Posterior vena cava (tissue), 2 donors: ENCODE data around the gene PPFIA1. TPM values are rescaled to one million over a fixed set of nuclear protein-coding genes. Genes with fewer than 3 reads are reported as not detected.
"Not testable (repeated sequence)": the region's sequence is repeated elsewhere in the genome, so short reads cannot be mapped to it uniquely, and the experiment has no call there.

ENCODE experiments used
- DNase-seq: peaks from one replicate; pipeline ENCODE4 v3.0.0-alpha.2; 2020; ENCODE audit warnings: low spot score
- intact Hi-C, 2 donors: fragments of 100-400 bp; cut with DNase I; formaldehyde crosslinking; loops; one replicate each; pipeline versions ENCODE4 v1.14.1 to v1.14.2; 2022 to 2023
- total RNA-seq, 2 donors: library from RNA; stranded (reverse); fragmentation: NEBNext Ultra II Directional; extraction: Animal tissue kit (Norgen Biotek cat#: 25700); gene quantifications; one replicate each; pipeline ENCODE4 v1.2.1, GENCODE V29; 2021
- donor health status: DM: yes; HTN: yes; CAD: no.
- donor health status: DM: yes; HTN: yes; CAD: no.

PPFIA1 gene
- total RNA-seq, 2 donors from 2014 or later = 53.7 to 55.3 TPM

DNA sequence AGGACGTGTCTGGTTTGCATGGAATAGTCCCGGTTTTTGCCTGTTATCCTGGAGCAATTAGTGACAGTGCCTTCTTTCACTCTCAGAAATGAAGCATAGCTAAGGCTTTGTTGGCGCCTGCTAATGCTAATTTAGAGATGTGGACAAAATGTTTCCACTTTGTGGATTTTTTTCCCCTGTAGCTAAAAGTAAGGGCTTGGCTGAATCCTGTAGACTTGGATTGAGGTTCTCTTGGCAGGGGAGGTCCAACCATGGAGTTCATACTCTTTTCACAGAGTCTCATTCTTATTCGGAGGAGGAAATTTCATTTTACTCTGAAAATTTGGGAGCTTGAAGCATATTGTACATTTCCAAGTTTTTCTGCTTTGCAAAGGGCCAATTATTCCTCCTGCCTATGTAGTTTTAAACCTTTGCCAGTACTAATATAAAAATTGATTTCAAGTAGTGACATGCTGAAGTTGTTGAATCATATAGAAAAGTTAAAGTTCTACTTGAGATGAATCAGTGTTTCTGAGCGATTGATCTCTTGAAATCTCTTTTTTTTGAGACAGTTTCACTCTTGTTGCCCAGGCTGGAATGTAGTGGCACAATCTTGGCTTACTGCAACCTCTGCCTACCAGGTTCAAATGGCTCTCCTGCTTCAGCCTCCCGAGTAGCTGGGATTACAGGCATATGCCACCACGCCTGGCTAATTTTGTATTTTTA, 20.0 kb downstream of the PPFIA1 start:
- DNase-seq = no peak
- intact Hi-C loops = no loop called here

DNA sequence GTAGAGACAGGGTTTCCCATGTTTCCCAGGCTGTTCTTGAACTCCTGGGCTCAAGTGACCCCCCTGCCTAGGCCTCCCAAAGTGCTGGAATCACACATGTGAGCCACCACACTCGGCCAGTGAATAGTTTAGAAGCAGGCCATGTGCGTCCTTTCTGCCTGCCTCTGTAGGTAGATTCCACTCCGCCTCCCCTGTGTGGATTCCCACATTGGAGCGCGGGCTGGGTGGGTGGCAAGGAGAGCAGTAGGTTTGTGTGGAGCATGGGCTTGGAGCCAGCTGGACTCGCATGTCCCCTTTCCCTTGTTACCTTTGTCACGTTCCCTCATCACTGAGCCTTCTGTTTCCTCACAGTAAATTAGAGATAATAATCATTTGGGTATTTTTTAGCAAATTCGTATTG, 21.7 kb downstream of the PPFIA1 start:
- intact Hi-C loops = no loop called here
- no peak for DNase-seq

DNA sequence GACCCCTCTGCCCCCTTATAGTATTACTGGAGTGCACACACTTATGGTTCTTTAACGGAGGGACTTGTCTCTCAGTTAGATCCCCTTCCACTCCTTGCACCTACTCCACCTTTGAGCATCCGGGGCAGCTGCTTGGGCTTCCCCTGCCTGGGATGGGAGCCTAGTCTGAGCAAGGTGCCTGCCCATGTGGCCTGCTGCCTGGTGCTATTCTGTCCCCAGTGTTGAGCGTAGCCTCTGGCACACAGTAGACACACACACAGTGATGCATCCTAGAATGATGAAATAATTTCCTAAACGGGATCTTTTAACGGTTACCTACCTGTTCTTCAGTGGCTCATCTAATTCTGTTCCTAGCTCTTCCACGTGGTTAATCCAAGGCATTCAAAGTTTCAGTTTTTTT, 22.4 kb downstream of the PPFIA1 start:
- intact Hi-C loops = no loop called here
- DNase-seq = no peak

DNA sequence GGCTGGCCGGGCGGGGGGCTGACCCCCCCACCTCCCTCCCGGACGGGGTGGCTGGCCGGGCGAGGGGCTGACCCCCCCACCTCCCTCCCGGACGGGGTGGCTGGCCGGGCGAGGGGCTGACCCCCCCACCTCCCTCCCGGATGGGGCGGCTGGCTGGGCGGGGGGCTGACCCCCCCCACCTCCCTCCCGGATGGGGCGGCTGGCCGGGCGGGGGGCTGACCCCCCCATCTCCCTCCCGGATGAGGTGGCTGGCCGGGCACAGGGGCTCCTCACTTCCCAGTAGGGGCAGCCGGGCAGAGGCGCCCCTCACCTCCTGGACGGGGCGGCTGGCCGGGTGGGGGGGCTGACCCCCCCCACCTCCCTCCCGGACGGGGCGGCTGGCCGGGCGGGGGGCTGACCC, 24.7 kb downstream of the PPFIA1 start:
- intact Hi-C loops, DNase-seq: not testable (repeated sequence)

DNA sequence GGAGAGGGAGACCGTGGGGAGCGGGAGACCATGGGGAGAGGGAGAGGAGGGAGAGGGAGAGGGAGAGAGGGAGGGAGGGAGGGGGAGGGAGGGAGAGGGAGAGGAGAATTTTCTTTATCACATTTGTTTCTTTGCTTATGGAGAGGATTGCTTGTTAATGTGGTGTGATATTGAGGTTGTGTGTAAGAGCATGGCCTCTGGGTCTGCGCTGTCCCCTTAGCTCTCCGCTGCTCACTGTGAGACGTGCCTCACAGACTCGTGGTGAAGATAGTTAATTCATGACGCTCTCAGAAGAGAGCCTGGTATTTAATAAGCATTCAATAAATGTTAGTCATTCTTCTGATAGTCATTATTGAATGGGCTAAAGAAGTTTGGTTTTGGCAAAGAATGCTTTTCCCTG, 26.2 kb downstream of the PPFIA1 start:
- intact Hi-C loops = no loop called here
- no peak for DNase-seq

GRCh38 chr11:70297341-70297740, 26.9 kb downstream of the PPFIA1 start:
- DNase-seq = no peak
- intact Hi-C loops = no loop called here

DNA sequence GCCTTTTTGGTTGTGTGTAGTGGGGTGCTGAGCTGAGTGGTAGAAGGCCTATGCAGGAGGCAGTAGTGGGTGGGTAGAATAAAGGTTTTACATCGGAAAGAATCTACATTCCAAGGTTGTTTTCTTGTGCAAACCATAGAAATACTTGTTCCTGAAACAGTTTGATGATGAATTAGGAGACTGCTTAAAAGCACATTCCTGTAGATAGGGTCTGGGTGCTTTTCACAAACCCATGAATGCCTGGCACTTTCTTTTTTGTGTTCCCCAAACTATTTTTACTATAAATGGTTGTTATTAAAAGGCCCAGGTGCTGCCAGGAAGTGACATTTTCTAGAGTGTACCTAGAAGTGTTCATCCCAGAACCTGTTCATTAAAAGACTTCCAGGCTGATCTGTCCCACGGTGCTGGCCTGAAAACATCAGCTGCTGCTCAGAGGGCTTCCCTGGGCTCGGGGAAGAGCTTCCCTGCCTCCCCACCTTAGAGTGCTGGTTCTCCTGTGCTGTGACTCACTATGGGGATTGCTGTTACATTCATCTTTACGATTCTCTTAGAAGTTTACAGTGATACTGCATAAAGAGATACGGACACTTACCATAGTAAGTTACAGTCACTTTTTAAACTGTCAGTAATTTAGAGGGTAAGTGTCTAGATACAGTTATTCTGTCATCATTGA, 27.9 kb downstream of the PPFIA1 start:
- no peak for DNase-seq
- intact Hi-C loops = no loop called here

DNA sequence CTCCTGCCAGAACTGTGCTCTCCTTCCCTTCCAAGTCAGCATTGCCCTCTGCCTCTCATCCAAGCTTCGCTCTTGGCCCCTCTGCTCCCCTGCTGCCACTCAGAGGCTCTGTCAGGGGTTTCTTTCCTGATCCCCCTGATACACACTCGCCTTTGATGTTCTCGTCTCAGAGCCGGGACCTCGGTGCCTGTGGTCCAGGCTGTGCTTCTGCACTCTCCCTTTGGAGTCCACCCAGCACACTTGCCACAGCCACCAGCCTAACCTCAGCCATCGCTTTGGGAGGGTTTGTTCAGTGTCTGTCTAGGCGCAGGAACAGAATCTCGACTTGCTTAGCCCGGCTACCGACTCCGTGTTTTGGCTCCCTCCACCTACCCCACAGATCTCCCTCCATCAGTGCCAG, 29.1 kb downstream of the PPFIA1 start:
- intact Hi-C loops = no loop called here
- no peak for DNase-seq

DNA sequence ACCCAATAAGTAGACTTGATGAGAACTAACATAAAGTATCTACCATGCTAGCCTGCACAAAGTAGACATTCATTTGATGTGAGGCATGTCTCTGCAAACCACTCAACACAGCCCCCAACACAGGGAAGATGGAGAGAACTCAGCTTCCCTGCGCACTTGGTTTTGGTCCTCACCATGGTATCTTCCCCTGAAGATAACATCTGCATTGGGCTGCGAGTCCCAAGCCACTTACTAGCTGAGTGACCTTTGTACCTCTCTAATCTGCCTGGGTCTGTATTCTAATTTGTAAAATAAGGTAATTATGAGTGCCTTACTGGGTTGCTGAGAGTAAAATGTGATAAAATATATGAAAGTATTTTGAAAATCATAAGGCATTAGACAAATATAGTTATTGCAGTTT, 30.7 kb downstream of the PPFIA1 start:
- DNase-seq = no peak
- intact Hi-C loops = no loop called here

DNA sequence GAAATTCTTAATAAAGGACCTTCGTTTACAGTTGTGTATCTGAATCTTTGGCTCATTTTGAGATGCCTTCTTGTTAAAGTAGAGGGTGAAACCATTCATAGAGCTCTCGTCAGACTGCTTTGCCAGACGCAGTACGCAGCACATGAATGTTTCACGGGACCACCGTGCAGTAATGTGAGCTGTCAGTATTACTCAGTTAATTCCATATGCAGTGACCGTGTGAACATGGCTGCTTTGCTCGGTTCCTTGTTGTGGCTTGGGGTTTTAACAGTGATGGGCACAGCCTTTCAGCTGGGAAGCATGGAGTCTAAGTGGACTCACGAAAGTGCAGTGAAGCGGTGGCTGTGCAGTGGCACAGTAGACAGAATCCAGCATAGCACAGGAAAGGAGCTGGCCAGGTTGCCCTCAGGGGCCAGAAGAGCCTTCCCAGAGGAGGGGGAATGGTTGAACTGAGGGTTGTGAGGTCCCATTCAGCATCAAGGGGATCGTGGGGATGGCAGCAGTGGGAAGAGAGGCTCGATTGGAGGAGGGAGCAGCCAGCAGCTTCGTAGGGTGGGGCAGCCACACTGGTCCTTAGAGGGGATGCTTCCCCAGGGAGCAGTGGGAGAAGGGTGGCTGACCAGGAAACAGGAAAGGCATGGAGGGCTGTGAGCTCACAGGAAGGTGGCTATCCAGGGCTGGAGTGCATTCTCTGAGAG, 31.4 kb downstream of the PPFIA1 start:
- DNase-seq = no peak
- intact Hi-C loops = no loop called here

DNA sequence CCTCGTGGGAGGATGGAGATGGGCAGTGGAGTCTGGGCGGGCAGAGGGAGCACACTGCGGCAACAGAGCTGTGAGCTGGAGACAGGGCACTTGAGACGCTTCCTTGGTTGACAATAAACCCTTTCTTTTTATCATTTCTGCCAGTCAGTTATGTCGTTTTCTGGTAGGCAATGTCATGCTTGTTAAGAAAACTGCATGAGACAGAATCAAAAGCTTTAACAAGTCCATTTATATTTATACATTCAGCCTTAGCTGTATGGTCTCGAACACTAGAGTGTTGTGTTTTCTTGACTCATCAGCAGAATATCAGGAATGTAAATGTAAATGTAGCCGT, 31.9 kb downstream of the PPFIA1 start:
- no peak for DNase-seq
- intact Hi-C loops = no loop called here

DNA sequence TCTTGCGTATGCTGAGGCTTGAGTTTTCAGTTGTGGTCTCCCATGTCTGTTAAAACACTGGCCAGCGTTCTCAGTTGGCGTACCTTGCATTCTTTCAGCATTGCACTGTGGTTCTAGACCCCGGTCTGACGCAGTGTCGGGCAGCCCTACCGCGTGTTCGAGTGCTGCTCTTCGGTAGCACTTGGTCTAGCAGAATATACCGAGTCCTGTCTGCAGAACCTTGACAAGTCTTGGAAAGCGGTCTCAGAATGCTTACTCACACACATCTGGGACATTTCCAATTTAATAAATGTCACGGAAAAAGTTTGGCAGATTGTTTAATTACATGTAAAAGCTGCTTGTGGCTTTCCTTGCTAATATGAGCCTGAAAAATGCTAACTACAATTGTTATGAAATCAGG, 32.6 kb downstream of the PPFIA1 start:
- intact Hi-C loops = no loop called here

GRCh38 chr11:70304208-70304603, 33.7 kb downstream of the PPFIA1 start:
- intact Hi-C loops = no loop called here
- no peak for DNase-seq

More for the DNA sequence above, 32.6 kb downstream of the PPFIA1 start:
- DNase-seq = peak; percentile 88

GRCh38 chr11:70305501-70305900, 35.0 kb downstream of the PPFIA1 start:
- intact Hi-C loops = no loop called here
- no peak for DNase-seq

DNA sequence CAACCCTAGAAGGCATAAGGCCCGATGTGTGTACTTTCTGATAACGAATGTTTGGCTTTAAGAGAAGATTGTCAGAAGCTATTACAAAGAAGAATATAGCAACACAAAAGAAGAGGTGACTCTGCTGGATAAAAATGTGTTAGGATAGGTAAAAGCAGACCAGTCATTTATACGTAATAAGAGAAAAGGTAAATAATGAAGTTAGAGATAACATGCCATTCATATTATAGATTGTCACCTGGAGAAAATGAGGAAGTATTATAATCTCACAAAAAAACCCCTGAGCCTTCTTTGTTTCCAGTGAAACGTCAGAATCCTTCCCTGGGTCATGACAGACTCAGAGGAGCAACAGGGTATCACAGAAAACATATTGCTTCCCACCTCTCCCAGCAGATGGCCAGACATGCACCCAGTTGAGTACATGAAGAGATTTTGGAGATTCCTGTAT, 36.1 kb downstream of the PPFIA1 start:
- DNase-seq = no peak
- intact Hi-C loops = no loop called here

DNA sequence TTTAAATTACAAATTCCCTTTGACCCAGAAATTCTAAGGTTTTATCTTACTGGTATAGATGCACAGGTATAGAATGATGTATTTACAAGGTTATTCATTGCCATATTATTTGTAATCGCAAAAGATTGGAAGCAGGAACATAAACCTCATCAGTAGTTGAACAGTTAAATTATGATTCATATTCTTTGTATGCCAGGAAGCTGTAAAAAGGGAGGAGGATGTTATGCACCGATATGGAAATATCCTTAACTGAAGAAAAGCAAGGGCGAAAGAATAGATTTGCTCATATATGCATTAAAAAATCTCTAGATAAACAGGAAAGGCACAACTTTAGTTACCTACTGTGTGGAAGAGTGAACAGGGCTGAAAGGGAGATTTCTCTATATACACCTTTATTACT, 36.7 kb downstream of the PPFIA1 start:
- intact Hi-C loops = no loop called here
- DNase-seq = no peak

DNA sequence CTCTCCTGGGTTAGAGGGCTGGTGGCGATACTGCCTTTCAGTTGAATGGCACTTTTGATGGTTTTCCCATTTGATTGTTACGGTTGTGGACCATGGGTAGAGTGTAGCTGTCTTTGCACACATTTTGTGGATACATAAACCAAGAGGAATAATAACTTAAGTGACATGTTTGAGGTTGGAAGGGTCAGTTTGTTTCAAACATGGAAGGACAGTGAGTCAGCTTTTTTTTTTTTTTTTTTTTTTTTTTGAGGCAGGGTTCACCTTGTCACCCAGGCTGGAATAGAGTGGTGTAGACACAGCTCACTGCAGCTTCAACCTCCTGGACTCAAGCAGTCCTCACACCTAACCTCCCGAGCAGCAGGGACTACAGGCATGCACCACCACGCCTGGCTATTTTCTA, 41.1 kb downstream of the PPFIA1 start:
- intact Hi-C loops = no loop called here
- no peak for DNase-seq

DNA sequence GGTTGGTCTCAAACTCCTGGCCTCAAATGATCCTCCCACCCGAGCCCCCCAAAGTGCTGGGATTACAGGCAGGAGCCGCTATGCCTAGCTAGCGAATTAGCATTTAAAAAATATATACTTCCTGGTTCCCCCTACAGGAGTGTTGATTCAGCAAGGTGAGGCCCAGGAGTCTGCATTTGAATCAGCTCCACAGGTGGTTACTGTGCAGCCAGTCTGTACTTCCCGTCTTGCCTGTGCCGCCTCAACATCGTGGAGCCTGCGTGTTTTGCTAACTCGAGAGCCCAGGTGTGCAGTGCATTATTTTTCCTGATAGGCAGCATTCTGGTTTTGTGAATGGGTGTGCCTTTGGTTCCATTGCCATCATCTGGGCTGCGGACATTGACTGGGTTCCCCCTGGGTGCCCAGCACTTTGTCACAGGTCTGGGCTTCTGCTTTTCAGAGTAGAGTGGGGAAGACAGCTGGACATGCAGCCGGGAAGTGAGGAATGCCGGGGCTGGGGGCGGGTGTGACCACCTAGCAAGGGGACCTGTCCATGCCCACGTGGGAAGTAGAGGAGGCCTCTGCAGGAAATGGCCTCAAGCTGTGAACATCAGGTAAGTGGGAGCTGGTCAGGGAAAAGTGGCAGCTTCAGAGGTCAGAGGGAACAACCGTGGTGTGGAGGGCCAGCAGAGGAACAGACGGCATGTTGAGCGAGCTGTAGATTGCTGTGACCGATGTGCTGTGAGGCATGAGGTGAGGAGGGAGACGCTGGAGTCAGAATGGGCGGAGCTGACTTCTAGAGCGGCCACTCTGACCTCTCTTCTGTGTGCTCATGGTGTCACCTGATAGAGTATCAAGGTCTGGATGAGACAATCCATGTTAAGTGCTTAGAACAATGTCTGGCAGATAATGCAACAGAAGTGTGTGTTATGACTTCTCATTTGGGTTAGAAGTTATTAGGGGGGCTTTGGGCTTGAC, 42.2 kb downstream of the PPFIA1 start:
- DNase-seq = no peak
- intact Hi-C loops = no loop called here

DNA sequence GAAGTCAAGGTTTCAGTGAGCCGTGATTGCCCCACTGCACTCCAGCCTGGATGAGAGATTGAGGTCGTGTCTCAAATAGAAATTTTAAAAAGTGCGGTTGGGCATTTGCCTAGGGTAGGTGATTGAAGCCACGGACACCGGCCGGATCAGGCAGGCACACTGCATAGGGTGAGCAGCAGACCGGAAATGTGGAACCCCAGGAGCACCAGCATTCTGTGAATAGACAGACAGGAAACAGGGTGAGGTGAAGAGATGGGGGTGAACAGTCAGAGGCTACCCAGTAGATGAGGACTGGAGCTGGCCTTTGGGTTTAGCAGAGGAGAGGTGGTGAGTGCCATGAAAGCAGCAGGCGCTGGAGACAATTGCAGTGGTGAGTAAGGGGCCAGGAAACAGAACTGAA, 43.5 kb downstream of the PPFIA1 start:
- intact Hi-C loops = no loop called here

GRCh38 chr11:70314730-70315129, 44.2 kb downstream of the PPFIA1 start:
- no peak for DNase-seq
- intact Hi-C loops = no loop called here

More for the DNA sequence above, 43.5 kb downstream of the PPFIA1 start:
- no peak for DNase-seq
